Measurements from ENCODE around the gene VAT1. TPM values are rescaled to one million over a fixed set of nuclear protein-coding genes. Genes with fewer than 3 reads are reported as not detected.
A peak's percentile ranks its signal among the peaks of the same experiment; 100 is the strongest.

Gene VAT1
- total and polyA plus RNA-seq, 2 of the 13 experiments (the other 11 are each of a cell fraction or from before 2014, with no cell fraction given): 143 to 205 TPM

- peak; percentile 97 for TF ChIP-seq HMGXB4 (CRISPR knock-in tag; IDR thresholded peaks at IDR 0.05; ENCODE audit: borderline replicate concordance in 1 of 2, low read depth in 1 of 2)
- peak; percentile 52; the same call in 1 of the 2 replicates for TF ChIP-seq ZNF333 (CRISPR knock-in tag; IDR thresholded peaks at IDR 0.05; ENCODE audit: borderline replicate concordance)
- peak; percentile 98 for TF ChIP-seq ZSCAN31 (CRISPR knock-in tag; IDR thresholded peaks at IDR 0.05; ENCODE audit: low read depth)
- TF ChIP-seq CSRNP2 (CRISPR knock-in tag; conservative IDR thresholded peaks at IDR 0.05; ENCODE audit: low read depth): no peak
- 0 out of 4 replicates have a peak, but pooled peaks of 1 of the 2 experiments have one; percentile 21 for TF ChIP-seq MAFK (conservative IDR thresholded peaks at IDR 0.05 in 1 of 2, IDR thresholded peaks at IDR 0.05 in 1 of 2; ENCODE audit: low read length in 2 of 2)
- peak; percentile 100 for TF ChIP-seq ZGPAT (CRISPR knock-in tag; IDR thresholded peaks at IDR 0.05)
- TF ChIP-seq TEAD2 (CRISPR knock-in tag; IDR thresholded peaks at IDR 0.05): peak; percentile 46; the same call in 1 of the 2 replicates
- TF ChIP-seq JDP2 (CRISPR knock-in tag; IDR thresholded peaks at IDR 0.05; ENCODE audit: borderline replicate concordance): no peak; the same call in 1 of the 2 replicates
- TF ChIP-seq RAD51 (IDR thresholded peaks at IDR 0.05; ENCODE audit: borderline replicate concordance): no peak
- TF ChIP-seq RBM22 (optimal IDR thresholded peaks at IDR 0.05; ENCODE audit: low read length): no peak
- TF ChIP-seq ZNF784 (CRISPR knock-in tag; IDR thresholded peaks at IDR 0.05; ENCODE audit: borderline replicate concordance): peak; percentile 73; the same call in 1 of the 2 replicates
- peak; percentile 100 for TF ChIP-seq REPIN1 (CRISPR knock-in tag; IDR thresholded peaks at IDR 0.05; ENCODE audit: borderline replicate concordance, low read depth)
- TF ChIP-seq GMEB1 (CRISPR knock-in tag; IDR thresholded peaks at IDR 0.05; ENCODE audit: borderline replicate concordance): peak; percentile 95
- peak; percentile 80; the same call in 1 of the 2 replicates for TF ChIP-seq RFXANK (CRISPR knock-in tag; IDR thresholded peaks at IDR 0.05)
- TF ChIP-seq PATZ1 (CRISPR knock-in tag; IDR thresholded peaks at IDR 0.05): peak; percentile 79; the same call in 1 of the 2 replicates
Observed at GRCh38 chr17:42997984-42998938, 23.9 kb downstream of the VAT1 start, which contains the start of gene RPL27 (continued).
